Epithelial cell of proximal tubule (primary cell): Measurements from ENCODE around the gene LAMA2. TPM values are rescaled to one million over a fixed set of nuclear protein-coding genes. Genes with fewer than 3 reads are reported as not detected.
"Not testable (repeated sequence)": the region's sequence is repeated elsewhere in the genome, so short reads cannot be mapped to it uniquely, and the experiment has no call there.

ENCODE experiments used
- DNase-seq: peaks from one replicate; pipeline ENCODE4 v3.0.0-alpha.2; 2011; ENCODE audit warnings: low read depth
- H3K4me3 ChIP-seq: 2 replicates; pipeline ENCODE4 v1.5.1; 2011; ENCODE audit warnings: low read depth, mild to moderate bottlenecking, low read length
- CTCF ChIP-seq: conservative IDR thresholded peaks from 2 replicates; pipeline ENCODE4 v1.5.1; 2012; ENCODE audit warnings: low read depth, mild to moderate bottlenecking, low read length
- total RNA-seq: library from RNA; depleted of rRNA; stranded (reverse); fragments of >200 nt; gene quantifications from 2 replicates; pipeline ENCODE4 v1.2.3, GENCODE V29; 2015

LAMA2 gene
- total RNA-seq, 1 donor from 2014 or later = 0.69 TPM

- TF ChIP-seq CTCF = no peak
- no peak for DNase-seq
- no peak overlapping the region for H3K4me3 ChIP-seq
Measured at GRCh38 chr6:129084406-129084805, 201.5 kb downstream of the LAMA2 start.

- DNase-seq, H3K4me3 ChIP-seq: not testable (repeated sequence)
Measured at GRCh38 chr6:129088481-129088880, 205.5 kb downstream of the LAMA2 start.

GRCh38 chr6:129089357-129089756 is 206.4 kb downstream of the LAMA2 start:
- no peak overlapping the region for H3K4me3 ChIP-seq
- no peak for TF ChIP-seq CTCF
- DNase-seq = no peak

GRCh38 chr6:129094147-129094546 is 211.2 kb downstream of the LAMA2 start:
- TF ChIP-seq CTCF = no peak
- no peak overlapping the region for H3K4me3 ChIP-seq
- no peak for DNase-seq

GRCh38 chr6:129096651-129097290 is 213.8 kb downstream of the LAMA2 start:
- no peak overlapping the region for H3K4me3 ChIP-seq
- no peak for DNase-seq
- no peak for TF ChIP-seq CTCF

GRCh38 chr6:129098061-129098553 is 215.2 kb downstream of the LAMA2 start:
- no peak for TF ChIP-seq CTCF
- no peak for DNase-seq
- H3K4me3 ChIP-seq = no peak overlapping the region

GRCh38 chr6:129099696-129100095 is 216.8 kb downstream of the LAMA2 start:
- no peak for DNase-seq
- H3K4me3 ChIP-seq = no peak overlapping the region
- no peak for TF ChIP-seq CTCF

GRCh38 chr6:129100164-129100563 is 217.2 kb downstream of the LAMA2 start:
- no peak for DNase-seq
- no peak overlapping the region for H3K4me3 ChIP-seq
- TF ChIP-seq CTCF = no peak
